ENCODE measurements around the gene C4A.

C4A gene

GRCh38 chr6:31967926-31968320, 13.9 kb upstream of the C4A start:
- Histone ChIP-seq H3K27ac (ENCODE audit: low read depth, low read length) (no peak overlapping the region), H3K27me3 (ENCODE audit: low read length) (no peaks in the 10 kb centered on the region), H2AFZ (ENCODE audit: low read depth, low read length, severe bottlenecking) (no peak overlapping the region), H3F3A (ENCODE audit: insufficient read depth) (peaks cover 6% of the 10 kb centered on the region), H4K20me1 (ENCODE audit: low read depth, low read length) (no peaks in the 10 kb centered on the region), H3K9me3 (ENCODE audit: insufficient read depth, low read length) (no peaks in the 10 kb centered on the region), H3K9ac (ENCODE audit: low read length) (no peak overlapping the region), H3K79me2 (ENCODE audit: insufficient read depth, low read length) (peaks cover 16% of the 10 kb centered on the region), H3K9me2 (replicated peaks; ENCODE audit: insufficient read depth, low read length) (no peaks in the 10 kb centered on the region), H3K4me2 (ENCODE audit: low read depth, low read length, poor library complexity, severe bottlenecking) (no peak overlapping the region), H3K4me3 (ENCODE audit: insufficient read depth, low read length, poor library complexity, severe bottlenecking) (no peak overlapping the region), H3K36me3 (ENCODE audit: low read length) (peaks cover 3% of the 10 kb centered on the region; the same call in 1 of the 2 replicates)
- TF ChIP-seq EZH2phosphoT487 (conservative IDR thresholded peaks at IDR 0.05; ENCODE audit: low read length) (no peak), CTCF (IDR thresholded peaks at IDR 0.05; ENCODE audit: insufficient read depth, low read length, poor library complexity, severe bottlenecking) (no peak)

GRCh38 chr6:31968326-31968725, 13.5 kb upstream of the C4A start:
- Histone ChIP-seq H3K27ac (ENCODE audit: low read depth, low read length) (no peak overlapping the region), H4K20me1 (ENCODE audit: low read depth, low read length) (no peaks in the 10 kb centered on the region), H3K79me2 (ENCODE audit: insufficient read depth, low read length) (peaks cover 18% of the 10 kb centered on the region), H3K9ac (ENCODE audit: low read length) (no peak overlapping the region), H3K36me3 (ENCODE audit: low read length) (peaks cover 3% of the 10 kb centered on the region; the same call in 1 of the 2 replicates), H3K27me3 (ENCODE audit: low read length) (no peaks in the 10 kb centered on the region), H3F3A (ENCODE audit: insufficient read depth) (peaks cover 9% of the 10 kb centered on the region), H3K4me2 (ENCODE audit: low read depth, low read length, poor library complexity, severe bottlenecking) (no peak overlapping the region), H3K9me2 (replicated peaks; ENCODE audit: insufficient read depth, low read length) (no peaks in the 10 kb centered on the region), H3K4me3 (ENCODE audit: insufficient read depth, low read length, poor library complexity, severe bottlenecking) (no peak overlapping the region), H2AFZ (ENCODE audit: low read depth, low read length, severe bottlenecking) (no peak overlapping the region), H3K9me3 (ENCODE audit: insufficient read depth, low read length) (no peaks in the 10 kb centered on the region)
- no peak for TF ChIP-seq CTCF (IDR thresholded peaks at IDR 0.05; ENCODE audit: insufficient read depth, low read length, poor library complexity, severe bottlenecking)
- TF ChIP-seq EZH2phosphoT487 (conservative IDR thresholded peaks at IDR 0.05; ENCODE audit: low read length), result no peak

GRCh38 chr6:31968791-31969711, 12.8 kb upstream of the C4A start:
- Histone ChIP-seq H3K36me3 (ENCODE audit: low read length) (peaks cover 3% of the 10 kb centered on the region; the same call in 1 of the 2 replicates), H3K79me2 (ENCODE audit: insufficient read depth, low read length) (peaks cover 18% of the 10 kb centered on the region), H3K9me2 (replicated peaks; ENCODE audit: insufficient read depth, low read length) (no peaks in the 10 kb centered on the region), H3K27me3 (ENCODE audit: low read length) (no peaks in the 10 kb centered on the region), H3K4me3 (ENCODE audit: insufficient read depth, low read length, poor library complexity, severe bottlenecking) (no peak overlapping the region), H3K9me3 (ENCODE audit: insufficient read depth, low read length) (no peaks in the 10 kb centered on the region), H3K9ac (ENCODE audit: low read length) (no peak overlapping the region), H3K4me2 (ENCODE audit: low read depth, low read length, poor library complexity, severe bottlenecking) (no peak overlapping the region), H3K27ac (ENCODE audit: low read depth, low read length) (no peak overlapping the region), H2AFZ (ENCODE audit: low read depth, low read length, severe bottlenecking) (no peak overlapping the region), H3F3A (ENCODE audit: insufficient read depth) (peaks cover 14% of the 10 kb centered on the region), H4K20me1 (ENCODE audit: low read depth, low read length) (no peaks in the 10 kb centered on the region)
- TF ChIP-seq EZH2phosphoT487 (conservative IDR thresholded peaks at IDR 0.05; ENCODE audit: low read length) (no peak), CTCF (IDR thresholded peaks at IDR 0.05; ENCODE audit: insufficient read depth, low read length, poor library complexity, severe bottlenecking) (no peak)

All from SU-DHL-6 (cell line).